GM12892 (cell line): ENCODE results near the gene TRAF6.

Experiments used
- POLR2A ChIP-seq: IDR thresholded peaks from 2 replicates; pipeline ENCODE4 v1.6.1; 2011; ENCODE audit warnings: low read depth, low read length, control low read depth
- POLR2AphosphoS5 ChIP-seq: IDR thresholded peaks from 2 replicates; pipeline ENCODE4 v1.6.1; 2011; ENCODE audit warnings: low read depth, low read length, control low read depth

DNA sequence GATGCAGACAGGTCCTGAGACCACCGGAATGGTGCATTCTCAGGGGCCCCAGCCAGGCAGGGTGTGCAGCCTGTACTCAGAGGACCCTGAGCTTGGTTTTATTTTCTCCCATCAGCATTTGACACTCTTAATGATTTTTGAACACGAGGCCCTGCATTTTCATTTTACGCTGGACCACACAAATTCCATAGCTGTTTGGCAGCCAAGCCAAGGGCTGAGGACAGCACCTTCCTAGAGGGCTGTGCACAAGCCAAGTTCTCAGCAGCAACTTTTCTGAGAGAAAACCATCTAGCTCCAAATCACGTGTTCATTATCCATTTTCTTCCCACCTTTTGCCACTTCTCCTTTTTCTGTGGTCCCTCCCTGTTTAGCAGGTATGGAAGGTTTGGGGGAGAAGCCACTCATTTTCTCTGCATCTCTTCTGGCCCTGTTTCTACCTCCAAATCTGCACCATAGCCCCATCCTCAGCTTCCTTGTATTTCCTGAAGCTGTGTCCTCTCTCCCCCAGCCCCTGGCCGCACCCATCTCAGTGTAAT is 60.4 kb downstream of the TRAF6 start:
- TF ChIP-seq POLR2A (no peak), POLR2AphosphoS5 (no peak)
